Measurements from ENCODE around the gene CINP. TPM values are rescaled to one million over a fixed set of nuclear protein-coding genes. Genes with fewer than 3 reads are reported as not detected.

The CINP gene
- total and polyA plus RNA-seq, 2 of the 8 experiments (the other 6 are each of a cell fraction or from before 2014, with no cell fraction given): 47.8 to 51.6 TPM

DNA sequence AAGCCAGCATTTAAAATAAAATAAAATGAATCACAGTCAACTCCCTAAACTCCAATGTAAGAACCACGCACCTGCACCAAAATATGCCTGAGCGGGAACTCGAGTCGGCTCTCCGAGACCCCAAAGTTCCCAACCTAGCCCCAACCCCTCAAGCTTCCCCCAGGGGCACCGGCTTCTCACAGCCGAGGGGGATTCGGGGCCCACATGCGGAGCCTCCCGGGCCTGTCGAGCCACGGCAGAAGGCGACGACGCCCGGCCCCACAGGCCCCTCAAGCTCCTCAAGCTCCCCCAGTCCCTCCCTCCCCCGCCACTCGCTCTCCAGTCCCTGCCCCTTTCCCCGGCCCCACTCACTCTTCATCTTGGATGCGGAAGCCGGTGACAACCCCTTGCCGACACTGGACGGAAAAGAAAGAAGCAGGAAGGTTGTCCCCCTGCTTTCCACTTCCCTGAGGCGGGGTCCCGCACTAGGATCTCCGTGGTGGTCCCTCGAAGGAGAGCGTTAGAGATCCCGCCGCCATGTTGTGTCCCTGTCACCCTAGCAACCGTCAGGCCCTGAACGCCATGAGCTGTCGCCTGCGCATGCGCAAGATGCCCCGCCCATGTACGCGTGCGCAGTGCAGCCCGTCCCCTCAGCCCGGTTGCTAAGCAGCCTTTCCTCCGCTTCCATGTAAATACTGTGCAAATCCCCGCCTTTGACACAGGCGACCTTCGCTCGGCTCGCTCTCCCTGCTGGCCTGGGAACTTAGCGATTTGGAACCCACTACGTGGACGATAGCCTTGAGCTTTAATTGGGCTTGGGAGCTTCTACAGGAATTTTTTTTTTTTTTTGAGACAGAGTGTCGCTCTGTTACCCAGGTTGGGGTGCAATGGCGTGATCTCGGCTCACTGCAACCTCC is 57.8 kb downstream of the CINP start, which contains the start of gene MOK:
TSS of gene MOK (minus strand) at position 554 of the 896 bp plus-strand sequence. CDS start at position 358, 196 bp downstream.
- Histone ChIP-seq H3K23ac (ENCODE audit: insufficient read length) (no peak within 1 kb of the TSS), H2BK15ac (ENCODE audit: low read length) (no peak within 1 kb of the TSS), H3K27ac (ENCODE audit: low read depth, low read length) (peak within 1 kb of the TSS; percentile 5; the same call in 1 of the 2 replicates), H4K8ac (ENCODE audit: extremely low read depth, insufficient read depth, low read length) (no peak within 1 kb of the TSS), H3K56ac (replicated peaks; ENCODE audit: insufficient read length, low read depth, low read length) (no peak within 1 kb of the TSS), H2BK5ac (ENCODE audit: low read depth, low read length) (peak within 1 kb of the TSS; percentile 0; the same call in 1 of the 2 replicates), H3K79me1 (ENCODE audit: low read depth, low read length) (no peaks in the 10 kb centered on the region), H3K14ac (ENCODE audit: insufficient read length) (no peak within 1 kb of the TSS), H3K4me1 (replicated peaks in 1 of 4; ENCODE audit: control insufficient read depth in 3 of 4, insufficient read depth in 4 of 4, low read length in 3 of 4) (no peaks in the 10 kb centered on the region), H3K18ac (ENCODE audit: extremely low read depth, low read length) (no peak within 1 kb of the TSS), H2BK12ac (ENCODE audit: low read depth, low read length) (no peak within 1 kb of the TSS), H3K36me3 (ENCODE audit: control insufficient read depth in 2 of 4, insufficient read depth in 4 of 4, low read length in 3 of 4) (no peaks in the 10 kb centered on the region), H4K91ac (replicated peaks; ENCODE audit: insufficient read length, low read length) (no peak within 1 kb of the TSS), H3K27me3 (replicated peaks in 1 of 4; ENCODE audit: control insufficient read depth in 3 of 4, extremely low read depth in 1 of 4, insufficient read depth in 3 of 4, low read length in 3 of 4) (no peaks in the 10 kb centered on the region), H2AK5ac (ENCODE audit: low read depth, low read length) (no peak within 1 kb of the TSS), H3K4me2 (ENCODE audit: insufficient read depth in 1 of 2, low read depth in 2 of 2, low read length in 2 of 2) (peak within 1 kb of the TSS; percentile 46 to 83), H3K4me3 (ENCODE audit: extremely low read depth in 1 of 4, insufficient read depth in 2 of 4, low read depth in 3 of 4, low read length in 4 of 4) (peak within 1 kb of the TSS; percentile 67 to 83 (median 74)), H2AFZ (ENCODE audit: low read length) (0 out of 2 replicates have a peak within 1 kb of the TSS, but pooled peaks have one; percentile 42), H3K4ac (replicated peaks; ENCODE audit: insufficient read length, low read depth, low read length) (no peak within 1 kb of the TSS), H4K5ac (ENCODE audit: insufficient read length, low read depth, low read length) (no peak within 1 kb of the TSS), H3K23me2 (ENCODE audit: low read depth, low read length) (no peaks in the 10 kb centered on the region), H2BK20ac (ENCODE audit: low read length) (no peak within 1 kb of the TSS), H3K9ac (replicated peaks in 1 of 4; ENCODE audit: extremely low read depth in 1 of 4, low read depth in 3 of 4, low read length in 3 of 4) (peak within 1 kb of the TSS in 3 of 4 experiments; percentile 39 to 55 (median 48); a peak in 6 of 7 replicates), H3K79me2 (ENCODE audit: control insufficient read depth in 1 of 2, insufficient read depth in 2 of 2, low read length in 2 of 2) (no peaks in the 10 kb centered on the region), H3K9me3 (ENCODE audit: insufficient read depth in 2 of 2, low read depth in 1 of 2, low read length in 1 of 2) (no peaks in the 10 kb centered on the region), H2BK120ac (replicated peaks; ENCODE audit: low read depth, low read length) (no peak within 1 kb of the TSS), H4K20me1 (replicated peaks in 1 of 2; ENCODE audit: control insufficient read depth in 1 of 2, insufficient read depth in 2 of 2, low read length in 2 of 2) (no peaks in the 10 kb centered on the region)
- FAIRE-seq (peak; percentile 92), DNase-seq (ENCODE audit: low read depth in 1 of 2, low spot score in 2 of 2) (peak; percentile 97 to 100)
- ChIA-PET POLR2A (ENCODE audit: partially characterized antibody) (interaction anchor here (0.6 to 2.1 kb wide), 5 partner anchors 10 to 165 kb away, joined by 3 to 14 read pairs (median 3); partner anchors contain the start of genes WDR20 and ZNF839), CTCF (ENCODE audit: partially characterized antibody) (interaction anchor here (0.6 to 3.7 kb wide), 5 partner anchors 10 to 258 kb away, joined by 3 to 19 read pairs (median 4); partner anchors contain the start of gene ZNF839)
- WGBS, 2 experiments (ENCODE audit: extremely low coverage in 1 of 2, insufficient coverage in 1 of 2, insufficient read length in 1 of 2, insufficient replicate concordance in 2 of 2, low coverage in 1 of 2, low lambda C conversion rate in 2 of 2, missing lambda C conversion rate in 1 of 2): 5% methylated on average over 44 of the region's 53 CpGs; no CpG with 5 or more reads in 1 of the 2 experiments
- TF ChIP-seq, protein P1, sequence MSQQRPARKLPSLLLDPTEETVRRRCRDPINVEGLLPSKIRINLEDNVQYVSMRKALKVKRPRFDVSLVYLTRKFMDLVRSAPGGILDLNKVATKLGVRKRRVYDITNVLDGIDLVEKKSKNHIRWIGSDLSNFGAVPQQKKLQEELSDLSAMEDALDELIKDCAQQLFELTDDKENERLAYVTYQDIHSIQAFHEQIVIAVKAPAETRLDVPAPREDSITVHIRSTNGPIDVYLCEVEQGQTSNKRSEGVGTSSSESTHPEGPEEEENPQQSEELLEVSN (IDR thresholded peaks at IDR 0.05): no peak
- TF ChIP-seq ASH2L (IDR thresholded peaks at IDR 0.05; ENCODE audit: low read length): peak; percentile 57
- no peak for TF ChIP-seq EP300 (IDR thresholded peaks at IDR 0.05; ENCODE audit: borderline replicate concordance in 1 of 2, low read depth in 2 of 2, low read length in 2 of 2)
- no peak for TF ChIP-seq BRCA1 (IDR thresholded peaks at IDR 0.05; ENCODE audit: low read depth, low read length)
- no peak for TF ChIP-seq SIRT6 (IDR thresholded peaks at IDR 0.05; ENCODE audit: low read length)
- 0 out of 2 replicates have a peak, but pooled peaks have one; percentile 20 for TF ChIP-seq POLR2AphosphoS5 (IDR thresholded peaks at IDR 0.05; ENCODE audit: low read depth, low read length)
- peak; percentile 99 for TF ChIP-seq SAP30 (IDR thresholded peaks at IDR 0.05; ENCODE audit: insufficient read depth, insufficient replicate concordance, low read length)
- peak; percentile 95 for TF ChIP-seq YY1 (IDR thresholded peaks at IDR 0.05; ENCODE audit: low read depth, low read length)
- TF ChIP-seq SP4 (IDR thresholded peaks at IDR 0.05; ENCODE audit: low read length): no peak; the same call in 1 of the 2 replicates
- no peak for TF ChIP-seq TEAD4 (IDR thresholded peaks at IDR 0.05; ENCODE audit: low read depth, low read length)
- peak; percentile 100 for TF ChIP-seq NRF1 (IDR thresholded peaks at IDR 0.05; ENCODE audit: low read depth, low read length)
